Measurements from ENCODE around the gene GRIK4.

GRCh38 chr11:120932305-120932915 lies 420.9 kb downstream of the GRIK4 start:
- TF ChIP-seq CTCF (IDR thresholded peaks at IDR 0.05) (no peak), EZH2 (IDR thresholded peaks at IDR 0.05; ENCODE audit: borderline replicate concordance, insufficient read depth, low read depth, low read length, poor library complexity, severe bottlenecking) (no peak)
